Right ventricle myocardium inferior (tissue), 1 donor: ENCODE measurements around the gene VWA8. TPM values are rescaled to one million over a fixed set of nuclear protein-coding genes. Genes with fewer than 3 reads are reported as not detected.
A peak's percentile ranks its signal among the peaks of the same experiment; 100 is the strongest.
"Not testable (repeated sequence)": the region's sequence is repeated elsewhere in the genome, so short reads cannot be mapped to it uniquely, and the experiment has no call there.

ENCODE experiments used
- ATAC-seq: fragments of 200-7000 bp; cut with Tn5 transposase; one replicate; pipeline ENCODE4 v1.9.1; 2020; ENCODE audit warnings: mild to moderate bottlenecking, moderate library complexity
- DNase-seq: peaks from one replicate; pipeline ENCODE4 v3.0.0; 2021; ENCODE audit errors: missing footprints
- intact Hi-C: fragments of 100-400 bp; cut with DNase I; formaldehyde crosslinking; loops from one replicate; pipeline ENCODE4 v1.11.0; 2022
- total RNA-seq: library from RNA; stranded (reverse); fragmentation: NEBNext Ultra II Directional; extraction: Animal tissue kit (Norgen Biotek cat#: 25700); gene quantifications from one replicate; pipeline ENCODE4 v1.2.1, GENCODE V29; 2021
- donor health status: DM: no; HTN: yes; CAD: no; lungs with severe emphysema.

Gene VWA8
- total RNA-seq, 1 donor from 2014 or later, result 40.1 TPM

DNA sequence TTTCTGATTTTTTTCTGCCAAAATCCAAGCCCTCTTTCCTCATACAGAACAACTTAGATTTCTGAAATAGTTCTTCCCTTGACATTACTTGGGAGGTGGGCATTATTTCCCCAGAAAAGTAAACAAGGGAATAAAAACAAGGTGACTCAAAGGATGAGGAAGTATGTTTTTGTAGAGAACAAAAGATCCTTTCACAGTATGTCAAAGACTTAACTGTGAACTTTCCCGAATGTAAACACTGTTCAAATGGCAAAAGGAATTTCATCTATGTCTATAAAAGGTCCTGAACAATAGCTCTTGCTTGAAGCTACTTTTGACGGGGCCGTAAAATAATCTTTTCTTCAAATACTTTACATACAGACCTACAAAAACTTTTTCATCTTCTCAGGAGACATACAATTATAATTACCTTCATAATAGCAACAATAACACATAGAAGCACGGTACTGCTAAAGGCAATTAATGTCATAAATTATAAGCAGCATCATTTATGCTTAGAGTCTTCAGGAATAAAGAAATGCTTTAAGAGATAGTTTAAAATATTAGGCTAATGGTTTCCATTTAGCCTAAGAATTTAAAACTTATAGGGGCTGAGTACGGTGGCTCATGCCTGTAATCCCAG lies 312.5 kb downstream of the VWA8 start:
- intact Hi-C loops, result loop anchor here (10.0 kb wide), 1 partner anchor 104 kb away; no protein-coding TSS in a partner anchor
- ATAC-seq, result no peak
- no peak for DNase-seq

- intact Hi-C loops, result loop anchor here (10.0 kb wide), 1 partner anchor 103 kb away; no protein-coding TSS in a partner anchor
- DNase-seq, ATAC-seq: not testable (repeated sequence)
Measured at GRCh38 chr13:41647699-41648313, 313.1 kb downstream of the VWA8 start.

GRCh38 chr13:41645331-41645730 lies 315.6 kb downstream of the VWA8 start:
- ATAC-seq, result no peak
- DNase-seq, result no peak
- intact Hi-C loops, result loop anchor here (10.0 kb wide), 1 partner anchor 101 kb away; no protein-coding TSS in a partner anchor

GRCh38 chr13:41644742-41645141 lies 316.2 kb downstream of the VWA8 start:
- no peak for ATAC-seq
- no peak for DNase-seq
- intact Hi-C loops, result loop anchor here (10.0 kb wide), 1 partner anchor 100 kb away; no protein-coding TSS in a partner anchor

DNA sequence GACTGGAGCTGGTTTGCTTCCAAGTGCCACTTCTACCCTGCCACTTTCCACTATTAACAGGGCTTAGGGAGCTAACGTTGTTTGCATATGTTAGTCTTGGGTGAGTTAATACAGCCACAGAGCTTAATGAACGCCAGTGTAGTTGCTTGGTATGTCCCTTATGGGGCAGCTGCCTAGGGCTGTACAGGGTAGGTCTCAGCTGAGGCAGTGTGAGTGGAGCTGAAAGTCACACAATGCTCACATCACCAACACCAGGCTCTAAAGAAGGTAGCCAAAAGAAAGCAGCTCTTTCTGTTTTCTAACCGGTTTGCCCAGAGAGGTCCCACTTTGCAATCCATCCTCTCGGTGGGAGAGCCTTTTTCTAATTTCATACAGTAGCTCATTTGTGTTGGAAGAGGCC lies 317.4 kb downstream of the VWA8 start:
- intact Hi-C loops, result loop anchor here (10.0 kb wide), 1 partner anchor 99 kb away; no protein-coding TSS in a partner anchor
- ATAC-seq (no peak), DNase-seq (no peak)

GRCh38 chr13:41641961-41642360 lies 318.9 kb downstream of the VWA8 start:
- DNase-seq (no peak), ATAC-seq (no peak)
- intact Hi-C loops, result loop anchor here (10.0 kb wide), 1 partner anchor 97 kb away; no protein-coding TSS in a partner anchor

- intact Hi-C loops, result loop anchor here (10.0 kb wide), 1 partner anchor 97 kb away; no protein-coding TSS in a partner anchor
- DNase-seq, result no peak
- no peak for ATAC-seq
Measured at GRCh38 chr13:41641429-41641828, 319.5 kb downstream of the VWA8 start.

GRCh38 chr13:41639955-41640780 lies 320.7 kb downstream of the VWA8 start:
- DNase-seq (no peak), ATAC-seq (peak; percentile 52)
- intact Hi-C loops, result loop anchor here (10.0 kb wide), 1 partner anchor 95 kb away; no protein-coding TSS in a partner anchor

DNA sequence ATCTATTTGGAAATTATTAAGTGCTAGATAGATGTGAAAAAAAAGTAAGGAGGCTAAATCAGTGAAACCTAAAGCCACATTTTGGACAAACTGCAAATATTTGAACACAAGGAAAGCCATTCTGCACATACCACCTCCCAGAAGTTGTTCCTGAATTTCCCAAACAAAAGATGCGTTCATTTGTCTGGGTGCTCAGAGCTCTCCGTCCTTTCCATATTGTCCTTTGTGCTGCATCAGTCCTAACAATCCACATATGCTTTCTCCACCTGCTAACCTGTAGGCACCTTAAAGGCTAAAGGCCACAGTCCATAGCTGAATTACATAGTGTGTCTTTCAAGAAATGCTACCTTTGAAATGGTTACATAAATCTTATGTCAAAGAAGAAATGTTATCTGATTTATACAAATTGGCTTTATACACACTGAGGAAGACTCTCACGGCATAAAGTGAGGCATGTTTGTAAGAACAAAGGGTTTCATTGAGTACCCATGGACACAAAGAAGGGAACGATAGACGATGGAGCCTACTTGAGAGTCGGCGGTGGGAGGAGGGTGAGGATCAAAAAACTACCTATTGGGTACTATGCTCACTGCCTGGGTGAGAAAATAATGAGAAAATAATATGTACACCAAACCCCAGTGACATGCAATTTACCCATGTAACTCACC lies 321.5 kb downstream of the VWA8 start:
- DNase-seq, result no peak
- intact Hi-C loops, result no loop called here
- no peak for ATAC-seq

GRCh38 chr13:41637586-41637985 lies 323.3 kb downstream of the VWA8 start:
- no peak for ATAC-seq
- DNase-seq, result no peak
- intact Hi-C loops, result no loop called here

DNA sequence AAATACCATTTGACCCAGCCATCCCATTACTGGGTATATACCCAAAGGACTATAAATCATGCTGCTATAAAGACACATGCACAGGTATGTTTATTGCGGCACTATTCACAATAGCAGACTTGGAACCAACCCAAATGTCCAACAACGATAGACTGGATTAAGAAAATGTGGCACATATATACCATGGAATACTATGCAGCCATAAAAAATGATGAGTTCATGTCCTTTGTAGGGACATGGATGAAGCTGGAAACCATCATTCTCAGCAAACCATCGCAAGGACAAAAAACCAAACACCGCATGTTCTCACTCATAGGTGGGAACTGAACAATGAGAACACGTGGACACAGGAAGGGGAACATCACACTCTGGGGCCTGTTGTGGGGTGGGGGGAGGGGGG lies 323.9 kb downstream of the VWA8 start:
- intact Hi-C loops, DNase-seq: not testable (repeated sequence)

GRCh38 chr13:41636590-41636989 lies 324.3 kb downstream of the VWA8 start:
- intact Hi-C loops, DNase-seq, ATAC-seq: not testable (repeated sequence)

More for the DNA sequence above, 323.9 kb downstream of the VWA8 start:
- ATAC-seq, result not testable (repeated sequence)

GRCh38 chr13:41634407-41634806 lies 326.5 kb downstream of the VWA8 start:
- ATAC-seq, result no peak
- DNase-seq, result no peak
- intact Hi-C loops, result no loop called here

DNA sequence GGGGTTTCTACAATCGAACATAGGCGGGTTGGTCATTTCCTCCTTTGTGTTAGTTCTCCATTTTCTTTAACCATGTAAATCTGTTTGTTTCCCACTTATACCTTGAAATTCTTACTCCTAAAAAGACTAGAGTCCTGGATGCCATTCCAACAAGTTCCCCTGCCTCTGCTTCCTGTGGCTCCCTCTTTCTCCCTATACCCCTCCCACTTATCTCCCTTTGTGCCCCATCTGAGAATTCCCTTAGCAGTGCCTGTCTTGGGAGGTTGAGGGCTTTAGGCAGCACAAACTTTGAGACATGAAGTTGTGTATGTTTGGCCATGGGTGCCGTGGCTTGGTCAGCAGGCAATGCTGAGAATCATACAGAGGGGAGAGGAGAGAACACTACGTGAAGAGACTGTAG lies 327.1 kb downstream of the VWA8 start:
- DNase-seq (no peak), ATAC-seq (no peak)
- intact Hi-C loops, result no loop called here

DNA sequence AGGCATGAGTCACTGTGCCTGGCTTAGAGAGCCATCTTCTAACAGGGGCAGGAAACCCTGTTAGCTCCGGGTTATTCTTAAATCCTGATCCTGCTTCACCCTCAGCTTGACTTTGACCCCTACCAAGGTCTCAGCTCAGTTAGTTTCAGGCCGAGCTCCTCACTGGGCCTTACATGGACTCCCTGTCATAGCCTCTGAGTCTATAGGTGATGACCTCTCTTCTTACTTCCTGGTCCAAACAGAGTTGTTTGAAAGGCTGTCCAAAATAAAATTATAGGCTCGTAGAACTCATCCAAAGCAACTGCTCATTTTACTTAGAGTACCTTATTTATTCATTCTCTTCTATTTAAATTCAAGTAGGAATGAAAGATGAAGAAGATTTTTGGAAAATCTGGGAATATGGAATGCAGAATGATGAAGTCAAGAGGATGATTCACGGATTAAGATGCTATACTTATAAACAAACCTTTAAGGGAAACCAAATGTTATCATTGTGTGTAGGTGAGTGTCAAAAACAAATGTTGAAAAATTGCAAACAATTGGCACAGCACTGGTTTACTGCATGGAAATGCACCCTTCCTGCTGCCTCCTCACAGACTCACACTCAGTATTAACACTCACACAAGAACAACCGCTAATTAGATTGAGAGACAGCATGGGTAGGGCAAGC lies 329.5 kb downstream of the VWA8 start:
- DNase-seq (no peak), ATAC-seq (no peak)
- intact Hi-C loops, result no loop called here

DNA sequence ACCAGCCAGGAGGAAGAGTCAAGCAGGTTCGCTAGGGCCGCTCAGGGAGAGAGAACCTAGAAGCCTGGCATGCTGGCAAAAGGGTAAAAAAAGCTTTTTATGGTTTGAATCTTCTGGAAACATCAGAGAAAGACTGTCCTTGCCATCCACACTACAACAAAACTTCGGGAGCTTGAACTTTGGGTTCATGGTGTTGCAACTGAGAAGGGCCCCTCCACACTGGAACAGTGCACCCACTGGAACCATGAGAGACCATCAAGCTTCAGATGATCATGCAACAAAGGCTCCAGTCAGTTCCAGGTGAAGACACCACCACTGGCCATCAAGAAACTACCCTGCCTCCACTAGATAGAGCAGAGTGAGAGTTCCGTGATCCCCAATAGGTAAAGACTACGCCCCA lies 333.5 kb downstream of the VWA8 start:
- no peak for DNase-seq
- intact Hi-C loops, result no loop called here
- ATAC-seq, result no peak

GRCh38 chr13:41624041-41624440 lies 336.9 kb downstream of the VWA8 start:
- intact Hi-C loops, result no loop called here
- DNase-seq (no peak), ATAC-seq (no peak)
